Activated CD4-positive, alpha-beta T cell treated with anti-CD3 and anti-CD28 coated beads for 1 hour (primary cell): ENCODE results near the gene KCNA2.

Experiments used
- DNase-seq: peaks from one replicate; pipeline ENCODE4 v3.0.0-alpha.2; 2020

KCNA2 gene

GRCh38 chr1:110601332-110601731 is 4.8 kb downstream of the KCNA2 start:
- no peak for DNase-seq

GRCh38 chr1:110600716-110601115 is 5.4 kb downstream of the KCNA2 start:
- no peak for DNase-seq

GRCh38 chr1:110597966-110598365 is 8.2 kb downstream of the KCNA2 start:
- no peak for DNase-seq

GRCh38 chr1:110596312-110596711 is 9.8 kb downstream of the KCNA2 start:
- no peak for DNase-seq

- DNase-seq = no peak
Measured at GRCh38 chr1:110595353-110595710, 10.8 kb downstream of the KCNA2 start.

- DNase-seq = no peak
Measured at GRCh38 chr1:110594456-110595352, 11.5 kb downstream of the KCNA2 start.

- no peak for DNase-seq
Measured at GRCh38 chr1:110593902-110594301, 12.3 kb downstream of the KCNA2 start.

- DNase-seq = no peak
Measured at GRCh38 chr1:110591956-110592355, 14.2 kb downstream of the KCNA2 start.

- no peak for DNase-seq
Measured at GRCh38 chr1:110588991-110589390, 17.2 kb downstream of the KCNA2 start.

GRCh38 chr1:110588486-110588885 is 17.7 kb downstream of the KCNA2 start:
- DNase-seq = no peak

GRCh38 chr1:110587906-110588305 is 18.3 kb downstream of the KCNA2 start:
- no peak for DNase-seq

GRCh38 chr1:110585481-110585880 is 20.7 kb downstream of the KCNA2 start:
- DNase-seq = no peak

- no peak for DNase-seq
Measured at GRCh38 chr1:110584045-110584444, 22.1 kb downstream of the KCNA2 start.

- DNase-seq = no peak
Measured at GRCh38 chr1:110583505-110583904, 22.7 kb downstream of the KCNA2 start.

- no peak for DNase-seq
Measured at GRCh38 chr1:110582378-110582777, 23.8 kb downstream of the KCNA2 start.

GRCh38 chr1:110581682-110582145 is 24.4 kb downstream of the KCNA2 start:
- DNase-seq = no peak

- no peak for DNase-seq
Measured at GRCh38 chr1:110580244-110580643, 25.9 kb downstream of the KCNA2 start.

- DNase-seq = no peak
Measured at GRCh38 chr1:110579460-110579859, 26.7 kb downstream of the KCNA2 start.

- DNase-seq = no peak
Measured at GRCh38 chr1:110576441-110576840, 29.7 kb downstream of the KCNA2 start.

- no peak for DNase-seq
Measured at GRCh38 chr1:110573314-110573713, 32.8 kb downstream of the KCNA2 start.

GRCh38 chr1:110572751-110573150 is 33.4 kb downstream of the KCNA2 start:
- DNase-seq = no peak

- DNase-seq = no peak
Measured at GRCh38 chr1:110570901-110571300, 35.3 kb downstream of the KCNA2 start.

GRCh38 chr1:110570307-110570706 is 35.9 kb downstream of the KCNA2 start:
- DNase-seq = no peak

GRCh38 chr1:110566836-110567235 is 39.3 kb downstream of the KCNA2 start:
- DNase-seq = no peak

GRCh38 chr1:110565565-110565964 is 40.6 kb downstream of the KCNA2 start:
- DNase-seq = no peak
